Measurements from ENCODE around the gene GPR149.
"Not testable (repeated sequence)": the region's sequence is repeated elsewhere in the genome, so short reads cannot be mapped to it uniquely, and the experiment has no call there.

GPR149 gene

GRCh38 chr3:154430014-154430413, at the start of gene GPR149:
GPR149 (minus strand) TSS chr3:154430190; CDS start chr3:154429615, 575 bp downstream.
- no peak for DNase-seq (ENCODE audit: low read depth in 3 of 3)

GRCh38 chr3:154473769-154474168, 43.8 kb upstream of the GPR149 start:
- DNase-seq (ENCODE audit: low read depth in 3 of 3), result no peak

GRCh38 chr3:154469585-154469984, 39.6 kb upstream of the GPR149 start:
- no peak for DNase-seq (ENCODE audit: low read depth in 3 of 3)

GRCh38 chr3:154464440-154465190, 34.6 kb upstream of the GPR149 start:
- DNase-seq (ENCODE audit: low read depth in 3 of 3), result no peak

- no peak for DNase-seq (ENCODE audit: low read depth in 3 of 3)
Measured at GRCh38 chr3:154458560-154458959, 28.6 kb upstream of the GPR149 start.

- not testable (repeated sequence) for DNase-seq (ENCODE audit: low read depth in 3 of 3)
Measured at GRCh38 chr3:154439081-154439480, 9.1 kb upstream of the GPR149 start.

- no peak for DNase-seq (ENCODE audit: low read depth in 3 of 3)
Measured at GRCh38 chr3:154431043-154431442, 1.1 kb upstream of the GPR149 start.

- DNase-seq (ENCODE audit: low read depth in 3 of 3), result no peak
Measured at GRCh38 chr3:154428286-154429206, 1.4 kb downstream of the GPR149 start.

GRCh38 chr3:154427685-154428285, 2.2 kb downstream of the GPR149 start:
- DNase-seq (ENCODE audit: low read depth in 3 of 3), result no peak

GRCh38 chr3:154422694-154423093, 7.3 kb downstream of the GPR149 start:
- no peak for DNase-seq (ENCODE audit: low read depth in 3 of 3)

GRCh38 chr3:154421083-154421482, 8.9 kb downstream of the GPR149 start:
- DNase-seq (ENCODE audit: low read depth in 3 of 3), result no peak

GRCh38 chr3:154398084-154398967, 31.7 kb downstream of the GPR149 start:
- DNase-seq (ENCODE audit: low read depth in 3 of 3), result no peak

GRCh38 chr3:154389861-154390260, 40.1 kb downstream of the GPR149 start:
- no peak for DNase-seq (ENCODE audit: low read depth in 3 of 3)

- DNase-seq (ENCODE audit: low read depth in 3 of 3), result no peak
Measured at GRCh38 chr3:154384479-154384878, 45.5 kb downstream of the GPR149 start.

GRCh38 chr3:154378311-154378710, 51.7 kb downstream of the GPR149 start:
- DNase-seq (ENCODE audit: low read depth in 3 of 3), result no peak

GRCh38 chr3:154367221-154367620, 62.8 kb downstream of the GPR149 start:
- DNase-seq (ENCODE audit: low read depth in 3 of 3), result no peak

- no peak for DNase-seq (ENCODE audit: low read depth in 3 of 3)
Measured at GRCh38 chr3:154364849-154365248, 65.1 kb downstream of the GPR149 start.

- DNase-seq (ENCODE audit: low read depth in 3 of 3), result no peak
Measured at GRCh38 chr3:154361099-154361498, 68.9 kb downstream of the GPR149 start.

- DNase-seq (ENCODE audit: low read depth in 3 of 3), result no peak
Measured at GRCh38 chr3:154356009-154356408, 74.0 kb downstream of the GPR149 start.

GRCh38 chr3:154349223-154349622, 80.8 kb downstream of the GPR149 start:
- DNase-seq (ENCODE audit: low read depth in 3 of 3), result no peak

- DNase-seq (ENCODE audit: low read depth in 3 of 3), result no peak
Measured at GRCh38 chr3:154345422-154346122, 84.4 kb downstream of the GPR149 start.
